ENCODE results near the gene ADNP2. TPM values are rescaled to one million over a fixed set of nuclear protein-coding genes. Genes with fewer than 3 reads are reported as not detected.
"Not testable (repeated sequence)": the region's sequence is repeated elsewhere in the genome, so short reads cannot be mapped to it uniquely, and the experiment has no call there.

Gene ADNP2
- total and polyA plus RNA-seq, 2 of the 13 experiments (the other 11 are each of a cell fraction or from before 2014, with no cell fraction given): 10.8 to 25.5 TPM

DNA sequence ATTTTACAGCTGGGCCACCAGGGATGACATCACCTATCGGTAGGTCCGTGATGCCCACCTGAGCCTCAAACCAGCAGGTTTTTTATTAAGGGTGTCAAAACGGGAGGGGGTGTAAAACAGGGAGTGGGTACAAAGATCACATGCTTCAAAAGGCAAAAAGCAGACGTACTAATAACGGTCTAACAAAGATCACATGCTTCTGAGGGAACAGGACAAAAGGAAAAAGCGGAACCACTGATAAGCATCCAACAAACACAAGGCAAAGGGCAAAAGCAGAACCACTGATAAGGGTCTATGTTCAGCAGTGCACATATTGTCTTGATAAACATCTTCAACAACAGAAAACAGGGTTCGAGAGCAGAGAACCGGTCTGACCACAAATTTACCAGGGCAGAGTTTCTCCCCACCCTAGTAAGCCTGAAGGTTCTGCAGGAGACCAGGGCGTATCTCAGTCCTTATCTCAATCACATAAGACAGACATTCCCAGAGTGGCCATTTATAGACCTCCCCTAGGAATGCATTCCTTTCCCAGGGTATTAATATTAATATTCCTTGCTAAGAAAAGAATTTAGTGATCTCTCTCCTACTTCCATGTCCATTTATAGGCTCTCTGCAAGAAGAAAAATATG, 55.8 kb downstream of the ADNP2 start:
- H3K4me1 ChIP-seq (ENCODE audit: insufficient read depth, low read length); in situ Hi-C loops (cut with HindIII; ENCODE audit: extremely low pct_ligation_motif_present, low pct_unique_long_range_greater_than_20kb); H3K79me2 ChIP-seq (ENCODE audit: insufficient read depth, low read length); H3K9ac ChIP-seq (ENCODE audit: insufficient read depth, low read depth, low read length); H3K4me3 ChIP-seq (replicated peaks in 1 of 3; ENCODE audit: insufficient read depth in 1 of 3, low read depth in 2 of 3, low read length in 3 of 3); H2AFZ ChIP-seq (ENCODE audit: low read length); DNase-seq (ENCODE audit: low spot score); H3K27me3 ChIP-seq (ENCODE audit: control insufficient read depth in 1 of 2, insufficient read depth in 2 of 2, low read length in 2 of 2); intact Hi-C loops (cut with micrococcal nuclease; ENCODE audit: unreplicated experiment); H3K27ac ChIP-seq (ENCODE audit: extremely low read length, insufficient read depth, low read length); CTCF ChIA-PET (ENCODE audit: low intra/inter-chr PET ratio, low total read pairs); H3K36me3 ChIP-seq (replicated peaks in 1 of 2; ENCODE audit: control insufficient read depth in 1 of 2, insufficient read depth in 2 of 2, low read length in 2 of 2); FAIRE-seq; H4K20me1 ChIP-seq (ENCODE audit: insufficient read depth, low read length); ATAC-seq; H3K9me3 ChIP-seq (ENCODE audit: low read length); POLR2A ChIA-PET; H3K4me2 ChIP-seq (ENCODE audit: low read depth, low read length); TF ChIP-seq SOX13, SOX6 (IDR thresholded peaks at IDR 0.05): not testable (repeated sequence)
- 63% methylated on average over 9 of the region's 9 CpGs for WGBS (ENCODE audit: low lambda C conversion rate)
- TSS peak; percentile 33 for BruUV-seq (replicated peaks)
- 0 out of 2 replicates have a peak, but pooled peaks have one; percentile 17 for TF ChIP-seq HNF4A (CRISPR knock-in tag; IDR thresholded peaks at IDR 0.05)
- TF ChIP-seq TCF7 (IDR thresholded peaks at IDR 0.05; ENCODE audit: low read depth): 0 out of 2 replicates have a peak, but pooled peaks have one; percentile 7
- TF ChIP-seq SOX13 (CRISPR knock-in tag; conservative IDR thresholded peaks at IDR 0.05 in 1 of 2, IDR thresholded peaks at IDR 0.05 in 1 of 2): peak in 1 of 2 experiments; percentile 43; a peak in 2 of 4 replicates
- TF ChIP-seq SOX6 (CRISPR knock-in tag; IDR thresholded peaks at IDR 0.05): 0 out of 2 replicates have a peak, but pooled peaks have one; percentile 19

DNA sequence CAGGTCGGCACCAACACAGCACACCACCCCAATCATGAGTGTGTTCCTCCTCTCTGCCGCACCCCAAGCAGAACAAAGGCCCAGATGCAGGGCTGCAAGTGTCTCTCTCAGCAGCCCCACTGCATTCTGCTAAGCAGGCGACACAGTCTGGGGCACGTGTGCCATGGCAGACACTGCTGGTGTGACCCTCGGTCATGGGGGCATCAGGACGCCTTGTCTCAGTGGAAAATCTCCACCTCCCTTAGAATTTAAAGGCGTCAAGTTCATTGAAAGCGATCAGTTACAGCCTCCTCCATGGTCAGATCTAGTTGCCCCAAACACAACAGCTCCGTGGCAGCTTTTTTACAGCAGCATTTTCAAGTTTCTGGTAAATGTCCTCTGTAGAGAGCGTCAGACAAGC, 57.2 kb downstream of the ADNP2 start:
- Histone ChIP-seq H3K36me3 (replicated peaks in 1 of 2; ENCODE audit: control insufficient read depth in 1 of 2, insufficient read depth in 2 of 2, low read length in 2 of 2) (no peaks in the 10 kb centered on the region), H3K4me1 (ENCODE audit: insufficient read depth, low read length) (no peaks in the 10 kb centered on the region), H3K4me2 (ENCODE audit: low read depth, low read length) (no peak overlapping the region), H3K9ac (ENCODE audit: insufficient read depth, low read depth, low read length) (no peak overlapping the region), H3K4me3 (replicated peaks in 1 of 3; ENCODE audit: insufficient read depth in 1 of 3, low read depth in 2 of 3, low read length in 3 of 3) (no peak overlapping the region), H3K27me3 (ENCODE audit: control insufficient read depth in 1 of 2, insufficient read depth in 2 of 2, low read length in 2 of 2) (no peaks in the 10 kb centered on the region), H3K9me3 (ENCODE audit: low read length) (peaks cover 8% of the 10 kb centered on the region), H4K20me1 (ENCODE audit: insufficient read depth, low read length) (no peaks in the 10 kb centered on the region), H3K79me2 (ENCODE audit: insufficient read depth, low read length) (no peaks in the 10 kb centered on the region), H2AFZ (ENCODE audit: low read length) (no peak overlapping the region), H3K27ac (ENCODE audit: extremely low read length, insufficient read depth, low read length) (no peak overlapping the region)
- 96% methylated on average over 10 of the region's 10 CpGs for WGBS (ENCODE audit: low lambda C conversion rate)
- in situ Hi-C loops (cut with HindIII; ENCODE audit: extremely low pct_ligation_motif_present, low pct_unique_long_range_greater_than_20kb) (no loop called here), intact Hi-C loops (cut with micrococcal nuclease; ENCODE audit: unreplicated experiment) (no loop called here)
- DNase-seq (ENCODE audit: low spot score): no peak
- ChIA-PET CTCF (ENCODE audit: low intra/inter-chr PET ratio, low total read pairs) (no interaction called here), POLR2A (no interaction called here)
- no TSS peak for BruUV-seq (replicated peaks)
- ATAC-seq: no peak
- FAIRE-seq: no peak
- TF ChIP-seq, protein P1, sequence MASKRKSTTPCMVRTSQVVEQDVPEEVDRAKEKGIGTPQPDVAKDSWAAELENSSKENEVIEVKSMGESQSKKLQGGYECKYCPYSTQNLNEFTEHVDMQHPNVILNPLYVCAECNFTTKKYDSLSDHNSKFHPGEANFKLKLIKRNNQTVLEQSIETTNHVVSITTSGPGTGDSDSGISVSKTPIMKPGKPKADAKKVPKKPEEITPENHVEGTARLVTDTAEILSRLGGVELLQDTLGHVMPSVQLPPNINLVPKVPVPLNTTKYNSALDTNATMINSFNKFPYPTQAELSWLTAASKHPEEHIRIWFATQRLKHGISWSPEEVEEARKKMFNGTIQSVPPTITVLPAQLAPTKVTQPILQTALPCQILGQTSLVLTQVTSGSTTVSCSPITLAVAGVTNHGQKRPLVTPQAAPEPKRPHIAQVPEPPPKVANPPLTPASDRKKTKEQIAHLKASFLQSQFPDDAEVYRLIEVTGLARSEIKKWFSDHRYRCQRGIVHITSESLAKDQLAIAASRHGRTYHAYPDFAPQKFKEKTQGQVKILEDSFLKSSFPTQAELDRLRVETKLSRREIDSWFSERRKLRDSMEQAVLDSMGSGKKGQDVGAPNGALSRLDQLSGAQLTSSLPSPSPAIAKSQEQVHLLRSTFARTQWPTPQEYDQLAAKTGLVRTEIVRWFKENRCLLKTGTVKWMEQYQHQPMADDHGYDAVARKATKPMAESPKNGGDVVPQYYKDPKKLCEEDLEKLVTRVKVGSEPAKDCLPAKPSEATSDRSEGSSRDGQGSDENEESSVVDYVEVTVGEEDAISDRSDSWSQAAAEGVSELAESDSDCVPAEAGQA (IDR thresholded peaks at IDR 0.05; ENCODE audit: low read depth): no peak
- TF ChIP-seq, protein P1 (CRISPR knock-in tag; IDR thresholded peaks at IDR 0.05; ENCODE audit: borderline replicate concordance): no peak
- TF ChIP-seq PRMT3 (CRISPR knock-in tag; IDR thresholded peaks at IDR 0.05; ENCODE audit: borderline replicate concordance, low read depth): no peak
- TF ChIP-seq, protein P2, sequence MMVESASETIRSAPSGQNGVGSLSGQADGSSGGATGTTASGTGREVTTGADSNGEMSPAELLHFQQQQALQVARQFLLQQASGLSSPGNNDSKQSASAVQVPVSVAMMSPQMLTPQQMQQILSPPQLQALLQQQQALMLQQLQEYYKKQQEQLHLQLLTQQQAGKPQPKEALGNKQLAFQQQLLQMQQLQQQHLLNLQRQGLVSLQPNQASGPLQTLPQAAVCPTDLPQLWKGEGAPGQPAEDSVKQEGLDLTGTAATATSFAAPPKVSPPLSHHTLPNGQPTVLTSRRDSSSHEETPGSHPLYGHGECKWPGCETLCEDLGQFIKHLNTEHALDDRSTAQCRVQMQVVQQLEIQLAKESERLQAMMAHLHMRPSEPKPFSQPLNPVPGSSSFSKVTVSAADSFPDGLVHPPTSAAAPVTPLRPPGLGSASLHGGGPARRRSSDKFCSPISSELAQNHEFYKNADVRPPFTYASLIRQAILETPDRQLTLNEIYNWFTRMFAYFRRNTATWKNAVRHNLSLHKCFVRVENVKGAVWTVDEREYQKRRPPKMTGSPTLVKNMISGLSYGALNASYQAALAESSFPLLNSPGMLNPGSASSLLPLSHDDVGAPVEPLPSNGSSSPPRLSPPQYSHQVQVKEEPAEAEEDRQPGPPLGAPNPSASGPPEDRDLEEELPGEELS (CRISPR knock-in tag; IDR thresholded peaks at IDR 0.05): no peak
- no peak for TF ChIP-seq POLR2G (IDR thresholded peaks at IDR 0.05; ENCODE audit: low read depth, low read length)
